ENCODE measurements around the gene PSMG3.

DNA sequence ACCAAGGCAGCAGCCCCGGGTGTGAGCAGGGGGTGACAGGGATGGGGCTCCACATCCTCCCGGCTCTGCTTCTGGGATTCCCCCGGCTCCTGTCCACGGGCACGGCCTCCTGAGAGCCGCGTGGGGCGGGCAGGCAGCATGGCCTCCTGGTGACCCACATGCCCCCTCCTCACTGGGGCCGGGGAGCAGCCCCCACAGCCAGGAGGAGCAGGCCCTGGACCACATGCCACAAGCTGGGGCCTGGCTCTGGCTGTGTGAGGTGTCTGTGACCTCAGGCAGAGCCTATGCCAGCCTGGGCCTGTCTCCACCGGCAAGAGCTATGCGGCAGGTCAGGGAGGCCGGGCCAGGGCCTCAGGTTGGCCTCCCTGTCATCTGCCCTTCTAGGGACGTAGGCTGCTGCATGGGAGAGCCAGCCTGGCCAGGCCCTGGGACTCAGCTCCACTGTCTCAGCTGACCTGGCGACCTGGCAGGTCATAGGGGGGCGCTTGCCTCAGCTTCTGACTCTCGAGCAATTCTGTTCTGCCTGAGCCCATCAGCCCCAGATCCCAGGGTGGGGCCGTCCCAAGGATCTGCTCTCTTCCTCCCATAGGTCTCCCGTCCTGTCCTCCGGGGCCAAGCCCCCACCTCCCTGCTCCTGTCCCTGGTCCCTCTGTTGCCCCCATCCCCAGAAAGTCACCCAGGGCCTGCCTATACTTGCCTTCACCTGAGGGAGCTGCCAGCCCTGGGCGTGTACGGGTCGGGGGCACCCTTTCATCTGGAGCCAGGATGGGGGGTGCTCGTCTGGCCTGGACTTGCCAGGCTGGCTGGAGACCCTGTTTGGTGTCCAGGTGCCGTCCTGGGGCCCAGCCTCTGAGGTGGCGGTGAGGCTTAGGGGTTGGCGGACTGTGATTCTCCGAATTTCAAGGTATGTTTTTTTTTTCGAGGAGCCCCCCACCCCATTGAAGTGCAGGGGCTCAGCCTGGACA lies 9.9 kb downstream of the PSMG3 start:
- TF ChIP-seq ZNF532 (CRISPR knock-in tag; IDR thresholded peaks at IDR 0.05; ENCODE audit: borderline replicate concordance) (no peak), CREM (CRISPR knock-in tag; IDR thresholded peaks at IDR 0.05) (no peak), CTCF (IDR thresholded peaks at IDR 0.05) (no peak), IRF2 (CRISPR knock-in tag; IDR thresholded peaks at IDR 0.05; ENCODE audit: borderline replicate concordance, low read depth) (no peak), RELA (CRISPR knock-in tag; IDR thresholded peaks at IDR 0.05; ENCODE audit: borderline replicate concordance) (no peak), ZNF232 (CRISPR knock-in tag; IDR thresholded peaks at IDR 0.05) (no peak), ESRRA (CRISPR knock-in tag; IDR thresholded peaks at IDR 0.05; ENCODE audit: borderline replicate concordance) (no peak)
